MV-4-11 (cell line): ENCODE measurements around the gene IFNL2.
"Not testable (repeated sequence)": the region's sequence is repeated elsewhere in the genome, so short reads cannot be mapped to it uniquely, and the experiment has no call there.

ENCODE experiments used
- DNase-seq: peaks from one replicate; lab custom pipeline; 2025; lab: John Stamatoyannopoulos, UW

The IFNL2 gene

GRCh38 chr19:39268085-39268484 lies at the start of gene IFNL2:
IFNL2 (plus strand) TSS chr19:39268396; CDS start chr19:39268569, 173 bp downstream.
- not testable (repeated sequence) for DNase-seq

- DNase-seq, result not testable (repeated sequence)
These were observed 49.1 kb upstream of the IFNL2 start for GRCh38 chr19:39219108-39219507.

DNA sequence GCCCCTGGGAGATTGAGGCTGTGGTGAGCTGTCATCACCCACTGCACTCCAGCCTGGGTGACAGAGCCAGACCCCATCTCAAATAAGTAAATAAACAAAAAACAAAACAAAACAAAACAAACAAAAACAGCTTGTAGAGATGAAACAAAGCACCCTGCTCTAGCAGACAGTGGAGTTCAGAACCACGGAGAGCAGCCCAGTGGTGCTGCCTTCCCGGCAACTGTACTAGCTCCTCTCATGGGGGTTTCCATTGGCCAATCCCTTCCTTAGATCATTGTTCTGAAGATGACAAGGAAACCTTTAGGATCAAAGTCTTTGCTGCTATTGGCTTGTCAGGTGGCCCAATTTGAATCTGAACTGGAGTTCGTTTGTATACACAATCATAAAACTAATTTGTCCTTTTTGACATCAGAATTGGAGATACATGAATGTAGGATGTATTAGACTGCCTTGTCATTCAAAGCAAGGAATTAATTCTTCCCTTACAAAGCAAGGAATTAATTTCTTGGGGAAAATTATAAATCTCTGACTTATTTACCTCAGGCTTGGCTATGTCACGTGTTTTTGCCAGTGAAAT lies 44.4 kb upstream of the IFNL2 start:
- no peak for DNase-seq

GRCh38 chr19:39224910-39225309 lies 43.3 kb upstream of the IFNL2 start:
- DNase-seq, result peak; percentile 78

GRCh38 chr19:39230096-39230764 lies 38.0 kb upstream of the IFNL2 start:
- DNase-seq, result no peak

- no peak for DNase-seq
These were observed 35.5 kb upstream of the IFNL2 start for GRCh38 chr19:39232708-39233107.

- no peak for DNase-seq
These were observed 31.7 kb upstream of the IFNL2 start for GRCh38 chr19:39236527-39236926.

DNA sequence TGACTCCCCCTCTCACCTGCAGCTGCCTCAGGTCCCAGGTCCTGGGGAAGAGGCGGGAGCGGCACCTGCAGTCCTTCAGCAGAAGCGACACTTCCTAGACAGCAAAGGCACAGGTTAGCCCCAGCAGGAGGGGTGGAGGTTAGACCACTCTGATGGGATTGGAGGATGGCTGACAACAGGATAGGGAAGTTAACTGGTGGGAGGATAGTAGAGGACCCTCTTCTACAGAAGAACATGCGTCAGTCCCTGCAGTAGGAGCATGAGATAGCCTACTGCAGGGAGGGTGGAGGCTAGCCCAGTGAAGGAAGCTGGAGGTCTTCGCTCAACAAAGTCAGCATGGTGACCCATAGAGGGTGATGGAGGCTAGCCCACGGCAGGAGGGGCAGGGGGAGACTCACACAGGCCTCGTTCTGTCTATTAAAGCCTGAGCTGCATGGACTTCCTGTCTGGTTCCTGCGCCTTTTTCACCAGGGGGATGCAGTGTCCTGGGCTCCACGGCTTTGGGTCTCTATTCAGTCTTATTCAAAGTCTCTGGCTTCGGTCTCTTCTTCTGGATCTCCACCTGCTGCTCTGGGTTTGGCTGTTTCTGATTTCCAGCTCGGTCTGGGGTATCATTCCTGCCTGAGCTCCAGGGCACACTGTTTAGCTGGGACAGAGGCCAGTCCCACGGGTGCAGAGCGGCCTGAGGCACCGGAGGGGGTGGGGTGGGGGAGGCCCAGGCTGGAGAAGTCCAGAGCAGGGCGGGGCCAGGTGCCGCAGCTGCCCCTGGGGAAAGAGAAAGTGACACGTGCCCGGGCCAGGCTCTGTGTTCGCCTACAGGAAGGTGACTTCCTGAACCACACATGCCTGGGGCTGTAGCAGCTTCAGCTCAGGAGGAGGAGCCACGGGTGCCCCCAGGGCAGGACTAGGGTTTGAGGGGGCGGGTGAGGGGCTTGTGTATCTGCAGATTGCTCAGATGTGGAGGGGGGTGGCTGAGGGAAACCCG lies 30.7 kb upstream of the IFNL2 start:
- DNase-seq, result no peak

DNA sequence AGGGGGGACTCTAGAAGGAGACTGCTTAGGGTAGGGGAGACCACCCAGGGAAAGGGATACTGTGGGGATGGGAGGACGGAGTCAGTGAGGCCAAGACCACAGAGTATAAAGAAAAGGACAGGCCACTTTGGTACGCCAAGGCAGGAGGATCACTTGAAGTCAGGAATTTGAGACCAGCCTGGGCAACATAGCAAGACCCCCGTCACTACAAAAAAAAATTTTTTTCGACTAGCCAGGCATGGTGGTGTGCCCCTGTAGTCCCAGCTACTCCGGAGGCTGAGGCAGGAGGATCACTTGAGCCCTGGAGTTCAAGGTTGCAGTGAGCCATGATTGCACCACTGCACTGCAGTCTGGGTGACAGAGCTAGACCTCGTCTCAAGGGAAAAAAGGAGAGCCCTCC lies 30.0 kb upstream of the IFNL2 start:
- no peak for DNase-seq

- DNase-seq, result no peak
These were observed 29.3 kb upstream of the IFNL2 start for GRCh38 chr19:39238944-39239343.

DNA sequence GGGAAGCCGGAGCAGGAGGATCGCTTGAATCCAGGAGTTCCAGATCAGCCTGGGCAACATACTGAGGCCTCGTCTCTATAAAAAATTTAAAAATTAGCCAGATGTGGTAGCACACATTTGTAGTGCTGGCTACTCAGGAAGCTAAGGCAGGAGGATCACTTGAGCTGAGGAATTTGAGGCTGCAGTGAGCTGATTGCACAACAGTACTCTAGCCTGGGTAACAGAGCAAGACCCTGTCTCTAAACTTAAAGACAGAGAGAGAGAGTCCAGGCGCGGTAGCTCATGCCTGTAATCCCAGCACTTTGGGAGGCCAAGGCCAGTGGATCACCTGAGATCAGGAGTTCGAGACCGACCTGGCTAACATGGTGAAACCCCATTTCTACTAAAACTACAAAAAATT lies 27.8 kb upstream of the IFNL2 start:
- DNase-seq, result peak; percentile 34

GRCh38 chr19:39243741-39244140 lies 24.5 kb upstream of the IFNL2 start:
- DNase-seq, result not testable (repeated sequence)

DNA sequence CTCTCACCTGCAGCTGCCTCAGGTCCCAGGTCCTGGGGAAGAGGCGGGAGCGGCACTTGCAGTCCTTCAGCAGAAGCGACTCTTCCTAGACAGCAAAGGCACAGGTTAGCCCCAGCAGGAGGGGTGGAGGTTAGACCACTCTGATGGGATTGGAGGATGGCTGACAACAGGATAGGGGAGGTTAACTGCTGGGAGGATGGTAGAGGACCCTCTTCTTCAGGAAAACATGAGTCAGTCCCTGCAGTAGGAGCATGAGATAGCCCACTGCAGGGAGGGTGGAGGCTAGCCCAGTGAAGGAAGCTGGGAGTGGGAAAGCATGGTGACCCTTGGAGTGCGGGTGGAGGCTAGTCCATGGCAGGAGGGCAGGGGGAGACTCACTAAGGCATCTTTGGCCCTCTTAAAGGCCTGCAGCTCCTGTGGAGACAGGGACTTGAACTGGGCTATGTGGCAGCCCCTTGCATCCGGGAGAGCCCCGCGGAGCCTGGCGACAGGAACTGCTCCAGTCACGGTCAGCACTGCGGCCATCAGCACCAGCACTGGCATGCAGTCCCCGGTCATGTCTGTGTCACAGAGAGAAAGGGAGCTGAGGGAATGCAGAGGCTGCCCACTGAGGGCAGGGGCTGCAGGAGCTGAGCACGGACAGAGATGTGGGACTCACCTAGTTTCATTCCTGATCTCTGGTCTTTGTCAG lies 23.6 kb upstream of the IFNL2 start, which contains the start of gene IFNL3:
Gene IFNL3 (minus strand): TSS at position 597 of the 691 bp plus-strand sequence. CDS start 39 bp downstream, at position 558.
- DNase-seq, result not testable (repeated sequence)

- DNase-seq, result not testable (repeated sequence)
These were observed 23.0 kb upstream of the IFNL2 start for GRCh38 chr19:39245166-39245565.

DNA sequence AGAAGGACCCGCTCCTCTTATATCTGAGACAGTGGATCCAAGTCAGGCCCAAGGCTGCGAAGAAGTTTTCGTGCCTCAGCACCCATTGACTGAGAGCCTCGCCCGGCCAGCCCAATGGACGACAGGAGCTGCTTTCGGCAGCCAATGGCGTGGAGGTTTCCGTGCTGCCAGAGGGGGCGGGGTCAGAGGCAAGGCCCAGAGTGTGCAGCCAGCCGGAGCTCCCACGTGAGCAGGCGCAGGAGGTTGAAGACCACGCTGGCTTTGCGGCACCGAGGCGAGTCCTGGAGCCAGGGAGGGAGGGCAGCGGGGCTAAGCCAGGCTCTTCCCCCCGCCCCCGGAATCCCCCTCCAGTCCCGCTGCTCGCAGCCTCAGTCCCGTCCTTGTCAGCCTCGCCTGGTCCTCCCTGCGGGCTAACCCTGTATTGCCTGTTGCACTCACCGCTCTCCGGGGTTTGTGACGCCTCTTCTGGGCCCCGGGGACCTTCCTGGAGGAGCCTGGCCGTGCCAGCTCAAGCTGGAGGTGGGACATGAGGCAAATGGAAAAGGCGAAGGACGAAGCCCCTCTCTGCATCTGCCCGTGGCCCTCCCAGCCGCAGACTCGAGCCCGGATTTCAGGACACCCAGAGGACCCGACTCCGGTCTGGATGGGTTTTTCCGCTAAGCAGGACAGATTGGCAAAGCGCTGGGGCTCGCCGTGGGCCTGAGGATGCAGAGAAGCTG lies 21.1 kb upstream of the IFNL2 start:
- DNase-seq, result no peak

GRCh38 chr19:39247701-39248664 lies 20.2 kb upstream of the IFNL2 start:
- DNase-seq, result no peak

DNA sequence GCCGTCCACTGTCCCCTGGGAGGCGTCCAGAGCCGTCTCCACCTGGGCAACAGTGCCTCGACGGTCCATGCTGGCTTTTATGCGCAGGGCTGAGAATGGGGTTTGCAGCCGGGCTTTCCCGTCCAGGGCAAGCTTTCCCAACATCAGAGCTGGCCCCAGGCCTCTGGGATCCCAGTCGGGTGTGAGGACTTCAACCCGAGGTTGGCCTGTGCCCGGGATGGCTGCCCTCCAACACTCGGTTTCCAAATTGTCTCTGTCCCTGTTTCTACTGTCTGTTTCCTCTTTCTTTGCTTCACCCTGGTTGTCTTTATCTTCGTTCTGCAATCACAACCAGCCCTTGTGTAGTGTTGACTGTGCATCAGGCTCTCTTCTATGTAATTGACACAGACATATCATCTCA lies 19.4 kb upstream of the IFNL2 start, which contains the start of gene IFNL4:
Gene IFNL4 (minus strand): TSS at position 51 of the 400 bp plus-strand sequence.
- no peak for DNase-seq

DNA sequence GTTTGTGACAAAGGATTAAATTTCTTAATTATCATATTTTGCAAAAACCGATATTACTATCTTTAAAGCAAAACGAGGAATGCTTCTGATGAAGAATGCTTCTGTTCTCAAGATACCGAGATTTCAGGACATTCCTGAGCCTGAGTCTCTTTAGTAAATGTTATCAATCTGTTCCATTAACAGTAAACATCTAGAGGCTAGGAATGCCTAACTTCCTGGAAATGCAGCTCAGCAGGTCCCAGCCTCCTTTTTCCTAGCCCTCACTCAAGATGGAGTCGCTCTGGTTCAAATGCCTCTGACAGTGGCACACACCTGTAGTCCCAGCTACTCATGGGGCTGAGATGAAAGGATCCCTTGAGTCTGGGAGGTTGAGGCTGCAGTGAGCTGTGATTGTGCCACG lies 17.1 kb upstream of the IFNL2 start:
- DNase-seq, result no peak

- no peak for DNase-seq
These were observed 16.4 kb upstream of the IFNL2 start for GRCh38 chr19:39251846-39252245.

DNA sequence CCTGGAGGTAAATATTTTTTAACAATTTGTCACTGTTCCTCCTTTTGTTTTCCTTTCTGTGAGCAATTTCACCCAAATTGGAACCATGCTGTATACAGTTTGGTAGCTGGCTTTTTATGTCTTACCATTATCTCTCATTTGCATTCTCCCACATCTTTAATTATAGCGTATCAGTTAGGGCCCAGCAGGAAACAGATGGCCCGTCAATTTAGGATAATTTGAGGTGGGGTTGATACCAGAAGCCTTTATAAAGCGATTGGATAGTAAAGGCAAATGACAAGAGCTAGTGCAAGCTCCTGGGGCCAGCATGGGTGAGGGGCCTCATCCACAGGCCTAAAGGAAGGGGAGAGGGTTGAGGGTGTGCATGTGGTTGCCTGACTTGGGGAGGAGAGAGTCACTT lies 15.7 kb upstream of the IFNL2 start:
- DNase-seq, result no peak
